Measurements from ENCODE around the gene NRXN3. TPM values are rescaled to one million over a fixed set of nuclear protein-coding genes. Genes with fewer than 3 reads are reported as not detected.

The NRXN3 gene
- total and polyA plus RNA-seq, 8 donors = 1.3 to 7.6 (median 1.5) TPM

DNA sequence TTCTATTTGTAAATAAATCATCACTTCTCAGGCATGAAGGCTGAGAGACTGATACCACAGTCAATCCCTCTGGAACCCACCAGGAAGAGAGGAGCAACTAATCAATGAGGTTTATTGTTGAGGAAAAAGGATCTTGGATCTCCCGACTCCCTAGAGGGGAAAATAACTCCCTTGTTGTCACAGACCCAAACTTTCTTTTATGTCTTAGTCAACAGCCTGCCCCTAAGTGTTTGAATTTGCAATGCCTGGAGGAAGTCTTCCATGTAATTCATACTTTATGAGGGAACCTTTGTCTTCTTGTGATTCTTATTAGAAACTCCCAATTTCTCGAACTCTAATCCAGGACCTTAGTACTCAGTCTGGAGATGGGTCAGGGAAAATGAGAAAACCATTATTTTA lies 1235.3 kb downstream of the NRXN3 start:
- Histone ChIP-seq H3K4me3 (no peak overlapping the region), H3K4me1 (no peaks in the 10 kb centered on the region), H3K27me3 (no peaks in the 10 kb centered on the region), H3K27ac (no peak overlapping the region), H3K9me3 (no peaks in the 10 kb centered on the region), H3K36me3 (no peaks in the 10 kb centered on the region)
- TF ChIP-seq, protein P1, sequence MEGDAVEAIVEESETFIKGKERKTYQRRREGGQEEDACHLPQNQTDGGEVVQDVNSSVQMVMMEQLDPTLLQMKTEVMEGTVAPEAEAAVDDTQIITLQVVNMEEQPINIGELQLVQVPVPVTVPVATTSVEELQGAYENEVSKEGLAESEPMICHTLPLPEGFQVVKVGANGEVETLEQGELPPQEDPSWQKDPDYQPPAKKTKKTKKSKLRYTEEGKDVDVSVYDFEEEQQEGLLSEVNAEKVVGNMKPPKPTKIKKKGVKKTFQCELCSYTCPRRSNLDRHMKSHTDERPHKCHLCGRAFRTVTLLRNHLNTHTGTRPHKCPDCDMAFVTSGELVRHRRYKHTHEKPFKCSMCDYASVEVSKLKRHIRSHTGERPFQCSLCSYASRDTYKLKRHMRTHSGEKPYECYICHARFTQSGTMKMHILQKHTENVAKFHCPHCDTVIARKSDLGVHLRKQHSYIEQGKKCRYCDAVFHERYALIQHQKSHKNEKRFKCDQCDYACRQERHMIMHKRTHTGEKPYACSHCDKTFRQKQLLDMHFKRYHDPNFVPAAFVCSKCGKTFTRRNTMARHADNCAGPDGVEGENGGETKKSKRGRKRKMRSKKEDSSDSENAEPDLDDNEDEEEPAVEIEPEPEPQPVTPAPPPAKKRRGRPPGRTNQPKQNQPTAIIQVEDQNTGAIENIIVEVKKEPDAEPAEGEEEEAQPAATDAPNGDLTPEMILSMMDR (IDR thresholded peaks at IDR 0.05) = no peak
- intact Hi-C loops (cut with DNase I) = no loop called here
- no peak for DNase-seq
- ATAC-seq = no peak

DNA sequence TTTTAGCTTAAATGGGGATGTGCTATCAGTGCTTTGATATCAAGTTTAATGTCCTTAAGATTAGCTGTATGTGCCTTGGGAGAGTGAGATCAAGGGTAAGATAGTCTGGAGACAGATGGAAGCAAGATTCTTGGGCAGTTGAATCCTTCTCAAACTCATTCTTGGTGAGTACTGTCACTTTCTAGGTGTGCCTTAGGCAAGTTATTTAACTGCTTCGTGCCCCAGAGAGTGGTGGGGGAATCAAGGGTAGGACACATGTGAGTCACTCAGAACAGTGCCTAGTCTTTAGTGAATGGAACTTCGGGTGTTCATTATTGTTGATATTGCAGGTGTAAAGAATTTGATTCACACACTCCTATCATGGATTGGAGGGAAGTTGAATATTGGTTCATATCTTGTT lies 1237.4 kb downstream of the NRXN3 start:
- TF ChIP-seq, protein P1 (IDR thresholded peaks at IDR 0.05) = no peak
- Histone ChIP-seq H3K9me3 (no peaks in the 10 kb centered on the region), H3K4me3 (no peak overlapping the region), H3K4me1 (no peaks in the 10 kb centered on the region), H3K36me3 (no peaks in the 10 kb centered on the region), H3K27ac (no peak overlapping the region), H3K27me3 (no peaks in the 10 kb centered on the region)
- no peak for DNase-seq
- no peak for ATAC-seq
- intact Hi-C loops (cut with DNase I) = no loop called here

DNA sequence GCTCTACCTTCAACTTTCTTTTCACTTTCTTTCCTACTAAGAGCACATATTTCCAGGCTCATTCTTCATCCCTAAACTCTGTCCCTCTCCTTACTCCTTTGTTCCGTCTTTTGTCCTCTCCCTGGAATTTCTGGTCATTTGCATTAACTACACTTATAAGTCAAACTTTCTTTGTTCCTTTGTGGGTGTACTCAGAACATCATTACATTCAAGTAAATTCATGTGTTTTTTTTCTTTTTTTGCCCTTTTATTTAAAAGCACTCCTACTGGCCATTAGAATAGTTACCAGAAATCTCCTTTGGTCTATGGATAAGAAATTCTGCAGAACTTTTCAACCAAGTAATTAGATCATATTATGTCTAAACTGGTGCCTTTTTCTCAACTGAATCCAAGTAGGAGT lies 1238.5 kb downstream of the NRXN3 start:
- no peaks in the 10 kb centered on the region for H3K9me3 ChIP-seq
- DNase-seq = no peak
- ATAC-seq = no peak
- no peaks in the 10 kb centered on the region for H3K27me3 ChIP-seq
- H3K36me3 ChIP-seq = no peaks in the 10 kb centered on the region
- TF ChIP-seq, protein P1 (IDR thresholded peaks at IDR 0.05) = no peak
- intact Hi-C loops (cut with DNase I) = no loop called here
- H3K4me3 ChIP-seq = no peak overlapping the region
- no peak overlapping the region for H3K27ac ChIP-seq
- H3K4me1 ChIP-seq = no peaks in the 10 kb centered on the region

DNA sequence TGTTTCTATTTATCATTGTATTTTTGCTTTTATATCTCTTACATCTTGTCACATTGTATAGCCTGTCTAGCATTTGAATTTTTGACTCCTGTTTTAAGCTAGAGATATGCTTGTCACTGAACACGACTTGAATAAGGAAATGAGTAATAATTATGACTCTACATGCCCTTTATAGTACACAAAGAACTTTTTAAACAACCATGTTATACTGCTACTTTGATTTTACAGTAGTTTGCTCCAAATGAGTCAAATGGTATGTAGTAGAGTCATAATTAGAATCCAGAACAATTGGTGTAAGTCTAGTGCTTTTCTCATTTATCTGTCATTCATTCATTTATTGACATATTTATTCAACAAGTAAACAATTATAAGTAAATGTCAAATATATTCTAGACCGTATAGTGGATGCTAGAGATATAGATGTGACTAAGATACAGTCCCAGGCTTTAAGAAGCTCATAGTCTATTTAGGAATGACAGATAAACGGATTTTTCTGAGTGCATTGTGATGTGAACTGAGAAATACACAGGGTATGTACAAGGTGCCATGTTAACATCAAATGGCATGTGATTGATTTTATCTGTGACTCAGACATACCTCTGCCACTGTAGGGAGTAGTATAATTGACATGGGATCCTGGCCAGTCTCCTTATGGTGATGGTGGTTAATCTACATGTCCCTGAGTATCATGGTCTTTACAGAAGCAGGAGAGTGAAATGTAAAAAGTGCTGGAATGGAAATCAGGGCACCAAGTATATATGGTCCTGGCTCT lies 1241.4 kb downstream of the NRXN3 start:
- Histone ChIP-seq H3K36me3 (no peaks in the 10 kb centered on the region), H3K4me1 (no peaks in the 10 kb centered on the region), H3K4me3 (no peak overlapping the region), H3K27ac (no peak overlapping the region), H3K27me3 (no peaks in the 10 kb centered on the region), H3K9me3 (peaks cover 0 to under 1% of the 10 kb centered on the region in 2 donors)
- TF ChIP-seq, protein P1 (IDR thresholded peaks at IDR 0.05) = no peak
- no peak for DNase-seq
- intact Hi-C loops (cut with DNase I) = no loop called here
- no peak for ATAC-seq

DNA sequence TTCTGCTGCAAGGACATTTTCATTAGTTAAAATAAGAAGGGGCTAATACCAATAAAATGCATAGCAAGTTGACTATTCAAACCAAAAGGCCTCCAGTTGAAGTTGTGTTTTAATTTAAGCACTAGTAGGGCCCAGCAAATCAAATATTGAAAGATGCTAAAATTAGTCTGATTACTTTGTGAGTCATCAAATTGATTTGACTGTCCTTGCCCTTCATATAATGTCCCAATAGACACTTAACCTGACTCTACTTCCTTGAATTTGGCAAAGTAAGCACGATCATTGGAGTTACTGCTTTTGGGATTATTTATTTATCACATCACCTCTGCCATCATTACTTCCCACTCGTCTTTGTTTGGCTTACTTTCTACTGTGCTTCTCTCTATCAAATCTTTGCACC lies 1242.6 kb downstream of the NRXN3 start:
- H3K4me1 ChIP-seq = no peaks in the 10 kb centered on the region
- TF ChIP-seq, protein P1 (IDR thresholded peaks at IDR 0.05) = no peak
- ATAC-seq = no peak
- intact Hi-C loops (cut with DNase I) = no loop called here
- peaks cover 0 to 5% of the 10 kb centered on the region in 2 donors for H3K9me3 ChIP-seq
- H3K27me3 ChIP-seq = no peaks in the 10 kb centered on the region
- no peaks in the 10 kb centered on the region for H3K36me3 ChIP-seq
- no peak overlapping the region for H3K27ac ChIP-seq
- no peak overlapping the region for H3K4me3 ChIP-seq
- no peak for DNase-seq

Data from left lung (tissue), 10 donors.